H9 (cell line): ENCODE data around the gene SMARCD3. TPM values are rescaled to one million over a fixed set of nuclear protein-coding genes. Genes with fewer than 3 reads are reported as not detected.

Experiments
- DNase-seq: peaks from one replicate; pipeline ENCODE4 v3.0.0-alpha.2; 2017
- H2AFZ ChIP-seq: one replicate; pipeline ENCODE4 v1.6.1; 2013; ENCODE audit warnings: mild to moderate bottlenecking, low read length, control low read depth, moderate library complexity
- H2AK5ac ChIP-seq: 2 replicates; pipeline ENCODE4 v1.6.1; 2013; ENCODE audit warnings: low read length, control low read depth, mixed read lengths; ENCODE audit not compliant: insufficient read length
- H2BK120ac ChIP-seq: one replicate; pipeline ENCODE4 v1.6.1; 2013; ENCODE audit warnings: low read depth, mild to moderate bottlenecking, low read length, control low read depth, inconsistent platforms; ENCODE audit not compliant: poor library complexity, severe bottlenecking
- H2BK12ac ChIP-seq: 2 replicates; pipeline ENCODE4 v1.6.1; 2013; ENCODE audit warnings: low read length, control low read depth, mixed read lengths, low read depth; ENCODE audit not compliant: insufficient read length
- H2BK15ac ChIP-seq: 2 replicates; pipeline ENCODE4 v1.6.1; 2013; ENCODE audit warnings: low read depth, low read length, control low read depth
- H2BK20ac ChIP-seq: one replicate; pipeline ENCODE4 v1.6.1; 2013; ENCODE audit warnings: low read depth, mild to moderate bottlenecking, low read length, control low read depth, inconsistent platforms; ENCODE audit not compliant: poor library complexity, severe bottlenecking
- H2BK5ac ChIP-seq: 2 replicates; pipeline ENCODE4 v1.6.1; 2013; ENCODE audit warnings: low read length, control low read depth, mixed read lengths; ENCODE audit not compliant: insufficient read length
- H3K14ac ChIP-seq: 2 replicates; pipeline ENCODE4 v1.6.1; 2013; ENCODE audit warnings: low read length, control low read depth; ENCODE audit not compliant: insufficient read depth
- H3K18ac ChIP-seq: 2 replicates; pipeline ENCODE4 v1.6.1; 2013; ENCODE audit warnings: low read depth, mild to moderate bottlenecking, mixed read lengths, low read length, control low read depth; ENCODE audit not compliant: insufficient read length
- H3K23ac ChIP-seq: 2 replicates; pipeline ENCODE4 v1.6.1; 2013; ENCODE audit warnings: low read length, control low read depth, mixed read lengths, low read depth; ENCODE audit not compliant: insufficient read length
- H3K23me2 ChIP-seq: 2 replicates; pipeline ENCODE4 v1.6.1; 2013; ENCODE audit warnings: low read depth, mild to moderate bottlenecking, mixed read lengths, low read length, control low read depth; ENCODE audit not compliant: insufficient read length, poor library complexity, severe bottlenecking
- H3K27ac ChIP-seq: 2 replicates; pipeline ENCODE4 v1.5.1; 2013; ENCODE audit warnings: low read length, control low read depth, mixed read lengths, low read depth; ENCODE audit not compliant: insufficient read length
- H3K27me3 ChIP-seq: 2 replicates; pipeline ENCODE4 v1.6.1; 2013; ENCODE audit warnings: low read length, control low read depth, inconsistent platforms; ENCODE audit not compliant: insufficient read depth
- H3K4ac ChIP-seq: 2 replicates; pipeline ENCODE4 v1.6.1; 2013; ENCODE audit warnings: low read depth, mild to moderate bottlenecking, control low read depth, inconsistent platforms, low read length, moderate library complexity
- H3K4me1 ChIP-seq: 2 replicates; pipeline ENCODE4 v1.6.1; 2013; ENCODE audit warnings: low read length, control low read depth, inconsistent platforms; ENCODE audit not compliant: insufficient read depth
- H3K4me2 ChIP-seq: 2 replicates; pipeline ENCODE4 v1.6.1; 2013; ENCODE audit warnings: low read length, control low read depth, mixed read lengths; ENCODE audit not compliant: insufficient read length, insufficient read depth
- H3K56ac ChIP-seq: 2 replicates; pipeline ENCODE4 v1.6.1; 2013; ENCODE audit warnings: low read depth, mild to moderate bottlenecking, mixed read lengths, low read length, control low read depth; ENCODE audit not compliant: insufficient read length
- H3K79me1 ChIP-seq: 2 replicates; pipeline ENCODE4 v1.6.1; 2013; ENCODE audit warnings: low read depth, mild to moderate bottlenecking, moderate library complexity, low read length, control low read depth, inconsistent platforms; ENCODE audit not compliant: insufficient read depth, poor library complexity, severe bottlenecking
- H3K79me2 ChIP-seq: 2 replicates; pipeline ENCODE4 v1.6.1; 2013; ENCODE audit warnings: low read length, control low read depth, inconsistent platforms; ENCODE audit not compliant: insufficient read depth
- H3K9ac ChIP-seq: 2 replicates; pipeline ENCODE4 v1.6.1; 2013; ENCODE audit warnings: low read length, control low read depth, mixed read lengths; ENCODE audit not compliant: insufficient read length; ENCODE audit errors: extremely low read depth
- H3K9me3 ChIP-seq: one replicate; pipeline ENCODE4 v1.6.1; 2013; ENCODE audit warnings: low read depth, low read length, inconsistent platforms; ENCODE audit not compliant: control insufficient read depth
- H3T11ph ChIP-seq: one replicate; pipeline ENCODE4 v1.6.1; 2013; ENCODE audit warnings: mild to moderate bottlenecking, low read length, control low read depth, inconsistent platforms
- H4K20me1 ChIP-seq: one replicate; pipeline ENCODE4 v1.6.1; 2013; ENCODE audit not compliant: control insufficient read depth, insufficient read length, insufficient read depth
- H4K5ac ChIP-seq: 2 replicates; pipeline ENCODE4 v1.6.1; 2013; ENCODE audit warnings: low read depth, mild to moderate bottlenecking, mixed read lengths, low read length, control low read depth; ENCODE audit not compliant: insufficient read length
- H4K8ac ChIP-seq: replicated peaks from 2 replicates; pipeline ENCODE4 v1.6.1; 2013; ENCODE audit warnings: low read length, control low read depth, mixed read lengths, low read depth; ENCODE audit not compliant: insufficient read length
- H4K91ac ChIP-seq: 2 replicates; pipeline ENCODE4 v1.6.1; 2013; ENCODE audit warnings: low read depth, mild to moderate bottlenecking, moderate library complexity, mixed read lengths, low read length, control low read depth; ENCODE audit not compliant: insufficient read length
- H3K27ac Mint-ChIP-seq, 3 experiments: 2 replicates in 2 of 3; 3 replicates in 1 of 3; pipeline ENCODE4 v1.8.0; 2020 to 2021; ENCODE audit warnings: mixed read lengths in 3 of 3, mild to moderate bottlenecking in 1 of 3, moderate library complexity in 1 of 3
- H3K27me3 Mint-ChIP-seq: 2 replicates; pipeline ENCODE4 v1.8.0; 2021; ENCODE audit warnings: low read depth, mild to moderate bottlenecking, moderate library complexity, mixed read lengths
- H3K36me3 Mint-ChIP-seq, 3 experiments: 2 replicates in 2 of 3; 3 replicates in 1 of 3; pipeline ENCODE4 v1.8.0; 2020 to 2021; ENCODE audit warnings: low read depth in 3 of 3, mixed read lengths in 3 of 3; ENCODE audit not compliant: insufficient read depth in 1 of 3
- H3K4me1 Mint-ChIP-seq, 2 experiments: 2 replicates each; pipeline ENCODE4 v1.8.0; 2020; ENCODE audit warnings: mixed read lengths in 2 of 2
- H3K4me3 Mint-ChIP-seq, 2 experiments: 2 replicates in 1 of 2; 3 replicates in 1 of 2; pipeline ENCODE4 v1.8.0; 2020 to 2021; ENCODE audit warnings: mild to moderate bottlenecking in 2 of 2, mixed read lengths in 2 of 2, moderate library complexity in 1 of 2
- H3K9me3 Mint-ChIP-seq, 2 experiments: 2 replicates in 1 of 2; 3 replicates in 1 of 2; pipeline ENCODE4 v1.8.0; 2020; ENCODE audit warnings: mild to moderate bottlenecking in 2 of 2, mixed read lengths in 2 of 2, moderate library complexity in 1 of 2
- WGBS: extraction: QIAGEN DNeasy Blood & Tissue Kit; methylation state at CpG from one replicate; pipeline ENCODE4 v1.1.7; 2013; ENCODE audit warnings: missing lambda C conversion rate, low lambda C conversion rate, mixed read lengths; ENCODE audit not compliant: insufficient read length; ENCODE audit errors: extremely low coverage; 5-methylcytosine and 5-hydroxymethylcytosine counted together
- total RNA-seq: library from RNA; stranded (reverse); gene quantifications from 2 replicates; pipeline ENCODE4 v1.2.1, GENCODE V29; 2021
- TF ChIP-seq, protein P1 (sequence below): fragments of 200-600 bp; sonication (generic); conservative IDR thresholded peaks from 3 replicates; pipeline ENCODE4 v1.8.0; 2021; ENCODE audit warnings: antibody characterized with exemption, mild to moderate bottlenecking

Gene SMARCD3
- total RNA-seq, 1 experiment from 2014 or later: 5.0 TPM

DNA sequence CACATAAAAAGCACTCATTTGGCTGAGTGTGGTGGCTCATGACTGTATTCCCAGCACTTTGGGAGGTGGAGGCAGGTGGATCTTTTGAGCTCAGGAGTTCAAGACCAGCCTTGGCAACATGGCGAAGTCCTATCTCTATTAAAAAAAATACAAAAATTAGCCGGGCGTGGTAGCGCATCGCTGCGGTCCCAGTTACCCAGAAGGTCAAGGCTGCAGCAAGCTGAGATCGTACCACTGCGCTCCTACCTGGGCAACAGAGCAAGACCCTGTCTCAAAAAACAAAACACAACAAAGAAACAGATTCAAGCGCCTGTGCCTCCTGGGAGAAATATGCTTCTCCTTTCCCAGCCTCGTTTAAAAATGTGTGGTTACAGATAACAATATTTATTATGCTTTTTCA lies 19.2 kb downstream of the SMARCD3 start:
- no peak overlapping the region for H2BK12ac ChIP-seq
- no peaks in the 10 kb centered on the region for H3K9me3 ChIP-seq
- peaks cover 9% of the 10 kb centered on the region; the same call in 1 of the 2 replicates for H3K79me2 ChIP-seq
- H3K79me1 ChIP-seq: no peaks in the 10 kb centered on the region
- Mint-ChIP-seq H3K27me3 (no peaks in the 10 kb centered on the region; the same call in 1 of the 2 replicates), H3K27ac (no peak overlapping the region), H3K9me3 (no peaks in the 10 kb centered on the region), H3K4me1 (peaks cover 40 to 44% of the 10 kb centered on the region in 2 experiments), H3K36me3 (peaks cover 10 to 21% (median 14%) of the 10 kb centered on the region in 3 experiments; a peak in 6 of 7 replicates), H3K4me3 (no peak overlapping the region)
- TF ChIP-seq, protein P1, sequence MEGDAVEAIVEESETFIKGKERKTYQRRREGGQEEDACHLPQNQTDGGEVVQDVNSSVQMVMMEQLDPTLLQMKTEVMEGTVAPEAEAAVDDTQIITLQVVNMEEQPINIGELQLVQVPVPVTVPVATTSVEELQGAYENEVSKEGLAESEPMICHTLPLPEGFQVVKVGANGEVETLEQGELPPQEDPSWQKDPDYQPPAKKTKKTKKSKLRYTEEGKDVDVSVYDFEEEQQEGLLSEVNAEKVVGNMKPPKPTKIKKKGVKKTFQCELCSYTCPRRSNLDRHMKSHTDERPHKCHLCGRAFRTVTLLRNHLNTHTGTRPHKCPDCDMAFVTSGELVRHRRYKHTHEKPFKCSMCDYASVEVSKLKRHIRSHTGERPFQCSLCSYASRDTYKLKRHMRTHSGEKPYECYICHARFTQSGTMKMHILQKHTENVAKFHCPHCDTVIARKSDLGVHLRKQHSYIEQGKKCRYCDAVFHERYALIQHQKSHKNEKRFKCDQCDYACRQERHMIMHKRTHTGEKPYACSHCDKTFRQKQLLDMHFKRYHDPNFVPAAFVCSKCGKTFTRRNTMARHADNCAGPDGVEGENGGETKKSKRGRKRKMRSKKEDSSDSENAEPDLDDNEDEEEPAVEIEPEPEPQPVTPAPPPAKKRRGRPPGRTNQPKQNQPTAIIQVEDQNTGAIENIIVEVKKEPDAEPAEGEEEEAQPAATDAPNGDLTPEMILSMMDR: no peak
- no peak overlapping the region for H2AK5ac ChIP-seq
- no peaks in the 10 kb centered on the region for H3K27me3 ChIP-seq
- H4K8ac ChIP-seq: no peak overlapping the region
- H3T11ph ChIP-seq: no peak overlapping the region
- H3K23me2 ChIP-seq: peaks cover 16% of the 10 kb centered on the region
- H2BK120ac ChIP-seq: no peak overlapping the region
- DNase-seq: no peak
- no peak overlapping the region for H3K4ac ChIP-seq
- H3K56ac ChIP-seq: no peak overlapping the region
- H4K91ac ChIP-seq: no peak overlapping the region
- H4K20me1 ChIP-seq: no peaks in the 10 kb centered on the region
- no peak overlapping the region for H3K18ac ChIP-seq
- H3K4me2 ChIP-seq: no peak overlapping the region
- WGBS: no CpG with 5 or more reads among the region's 10 CpGs
- H4K5ac ChIP-seq: no peak overlapping the region
- no peak overlapping the region for H3K23ac ChIP-seq
- H3K27ac ChIP-seq: no peak overlapping the region
- H2BK5ac ChIP-seq: no peak overlapping the region
- H2BK15ac ChIP-seq: no peak overlapping the region
- no peak overlapping the region for H3K9ac ChIP-seq
- no peak overlapping the region for H3K14ac ChIP-seq
- no peak overlapping the region for H2BK20ac ChIP-seq
- no peaks in the 10 kb centered on the region; the same call in 1 of the 2 replicates for H3K4me1 ChIP-seq
- no peak overlapping the region for H2AFZ ChIP-seq
